ENCODE results near the gene TNFAIP8L1.

DNA sequence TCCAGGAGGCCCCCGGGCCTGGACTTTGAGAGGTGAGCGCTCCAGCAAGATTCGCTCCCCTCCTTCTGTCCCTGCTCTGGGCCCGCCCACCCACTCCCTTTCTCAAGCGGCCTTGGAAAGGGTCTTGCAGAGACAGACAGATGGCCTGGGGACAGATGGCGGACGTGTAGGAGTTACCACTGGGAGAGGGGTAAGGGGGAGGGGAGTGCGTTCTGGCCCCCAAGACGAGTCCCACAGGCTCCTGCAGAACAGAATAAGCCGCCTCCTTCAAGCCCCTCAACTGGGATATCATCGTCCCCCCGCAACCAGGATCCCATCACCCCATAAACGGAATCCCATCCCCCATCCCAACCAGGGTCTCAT lies 3.6 kb upstream of the TNFAIP8L1 start:
- TF ChIP-seq, protein P1, sequence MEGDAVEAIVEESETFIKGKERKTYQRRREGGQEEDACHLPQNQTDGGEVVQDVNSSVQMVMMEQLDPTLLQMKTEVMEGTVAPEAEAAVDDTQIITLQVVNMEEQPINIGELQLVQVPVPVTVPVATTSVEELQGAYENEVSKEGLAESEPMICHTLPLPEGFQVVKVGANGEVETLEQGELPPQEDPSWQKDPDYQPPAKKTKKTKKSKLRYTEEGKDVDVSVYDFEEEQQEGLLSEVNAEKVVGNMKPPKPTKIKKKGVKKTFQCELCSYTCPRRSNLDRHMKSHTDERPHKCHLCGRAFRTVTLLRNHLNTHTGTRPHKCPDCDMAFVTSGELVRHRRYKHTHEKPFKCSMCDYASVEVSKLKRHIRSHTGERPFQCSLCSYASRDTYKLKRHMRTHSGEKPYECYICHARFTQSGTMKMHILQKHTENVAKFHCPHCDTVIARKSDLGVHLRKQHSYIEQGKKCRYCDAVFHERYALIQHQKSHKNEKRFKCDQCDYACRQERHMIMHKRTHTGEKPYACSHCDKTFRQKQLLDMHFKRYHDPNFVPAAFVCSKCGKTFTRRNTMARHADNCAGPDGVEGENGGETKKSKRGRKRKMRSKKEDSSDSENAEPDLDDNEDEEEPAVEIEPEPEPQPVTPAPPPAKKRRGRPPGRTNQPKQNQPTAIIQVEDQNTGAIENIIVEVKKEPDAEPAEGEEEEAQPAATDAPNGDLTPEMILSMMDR (IDR thresholded peaks at IDR 0.05; ENCODE audit: low read depth, low read length) = no peak
- no peak for TF ChIP-seq POLR2A (IDR thresholded peaks at IDR 0.05; ENCODE audit: extremely low read depth, insufficient read length)
- TF ChIP-seq MYC (IDR thresholded peaks at IDR 0.05; ENCODE audit: low read depth, low read length) = no peak
